GM13976 (cell line): Measurements from ENCODE around the gene PLA2G10.
A peak's percentile ranks its signal among the peaks of the same experiment; 100 is the strongest.

Experiments used
- DNase-seq: peaks from one replicate; pipeline ENCODE4 v3.0.0; 2012; ENCODE audit warnings: low spot score
- in situ Hi-C: fragments of 300-500 bp; cut with MboI; formaldehyde crosslinking; loops from one replicate; pipeline ENCODE4 v1.12.0; 2022; ENCODE audit warnings: low sequenced_read_pairs, mixed read lengths, inconsistent platforms; ENCODE audit not compliant: unreplicated experiment
- TF ChIP-seq, protein P1 (sequence below): IDR thresholded peaks from 2 replicates; pipeline ENCODE4 v1.5.1; 2012; ENCODE audit warnings: borderline replicate concordance, mild to moderate bottlenecking; ENCODE audit not compliant: insufficient read depth; ENCODE audit errors: extremely low read depth, missing control alignments, control extremely low read depth

Gene PLA2G10

DNA sequence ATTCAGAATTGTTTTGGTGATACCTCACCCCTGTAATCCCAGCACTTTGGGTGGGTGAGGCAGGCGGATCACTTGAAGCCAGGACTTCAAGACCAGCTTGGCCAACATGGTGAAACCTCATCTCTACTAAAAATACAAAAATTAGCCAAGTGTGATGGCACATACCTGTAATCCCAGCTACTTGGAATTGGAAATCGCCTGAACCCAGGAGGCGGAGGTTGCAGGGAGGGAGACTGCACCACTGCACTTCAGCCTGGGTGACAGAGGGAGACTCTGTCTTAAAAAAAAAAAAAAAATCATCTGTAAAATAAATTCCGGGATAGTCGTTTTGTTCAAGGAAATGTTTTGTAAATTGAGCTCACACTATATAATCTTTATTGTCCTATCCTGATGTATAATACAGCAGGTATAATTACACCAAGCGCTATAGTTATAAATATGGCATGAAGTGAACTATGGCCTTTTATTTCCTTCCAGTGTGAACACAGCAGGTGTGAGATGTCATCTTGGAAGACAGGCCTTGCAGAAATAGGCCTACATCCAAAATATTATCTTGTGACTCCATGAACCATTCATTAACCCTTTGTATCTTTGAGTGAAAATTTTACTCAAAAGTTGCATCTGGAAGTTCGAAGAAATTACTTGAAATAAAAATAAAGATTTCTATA is 25.4 kb downstream of the PLA2G10 start:
- in situ Hi-C loops, result no loop called here
- TF ChIP-seq, protein P1, sequence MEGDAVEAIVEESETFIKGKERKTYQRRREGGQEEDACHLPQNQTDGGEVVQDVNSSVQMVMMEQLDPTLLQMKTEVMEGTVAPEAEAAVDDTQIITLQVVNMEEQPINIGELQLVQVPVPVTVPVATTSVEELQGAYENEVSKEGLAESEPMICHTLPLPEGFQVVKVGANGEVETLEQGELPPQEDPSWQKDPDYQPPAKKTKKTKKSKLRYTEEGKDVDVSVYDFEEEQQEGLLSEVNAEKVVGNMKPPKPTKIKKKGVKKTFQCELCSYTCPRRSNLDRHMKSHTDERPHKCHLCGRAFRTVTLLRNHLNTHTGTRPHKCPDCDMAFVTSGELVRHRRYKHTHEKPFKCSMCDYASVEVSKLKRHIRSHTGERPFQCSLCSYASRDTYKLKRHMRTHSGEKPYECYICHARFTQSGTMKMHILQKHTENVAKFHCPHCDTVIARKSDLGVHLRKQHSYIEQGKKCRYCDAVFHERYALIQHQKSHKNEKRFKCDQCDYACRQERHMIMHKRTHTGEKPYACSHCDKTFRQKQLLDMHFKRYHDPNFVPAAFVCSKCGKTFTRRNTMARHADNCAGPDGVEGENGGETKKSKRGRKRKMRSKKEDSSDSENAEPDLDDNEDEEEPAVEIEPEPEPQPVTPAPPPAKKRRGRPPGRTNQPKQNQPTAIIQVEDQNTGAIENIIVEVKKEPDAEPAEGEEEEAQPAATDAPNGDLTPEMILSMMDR, result no peak
- DNase-seq, result no peak

DNA sequence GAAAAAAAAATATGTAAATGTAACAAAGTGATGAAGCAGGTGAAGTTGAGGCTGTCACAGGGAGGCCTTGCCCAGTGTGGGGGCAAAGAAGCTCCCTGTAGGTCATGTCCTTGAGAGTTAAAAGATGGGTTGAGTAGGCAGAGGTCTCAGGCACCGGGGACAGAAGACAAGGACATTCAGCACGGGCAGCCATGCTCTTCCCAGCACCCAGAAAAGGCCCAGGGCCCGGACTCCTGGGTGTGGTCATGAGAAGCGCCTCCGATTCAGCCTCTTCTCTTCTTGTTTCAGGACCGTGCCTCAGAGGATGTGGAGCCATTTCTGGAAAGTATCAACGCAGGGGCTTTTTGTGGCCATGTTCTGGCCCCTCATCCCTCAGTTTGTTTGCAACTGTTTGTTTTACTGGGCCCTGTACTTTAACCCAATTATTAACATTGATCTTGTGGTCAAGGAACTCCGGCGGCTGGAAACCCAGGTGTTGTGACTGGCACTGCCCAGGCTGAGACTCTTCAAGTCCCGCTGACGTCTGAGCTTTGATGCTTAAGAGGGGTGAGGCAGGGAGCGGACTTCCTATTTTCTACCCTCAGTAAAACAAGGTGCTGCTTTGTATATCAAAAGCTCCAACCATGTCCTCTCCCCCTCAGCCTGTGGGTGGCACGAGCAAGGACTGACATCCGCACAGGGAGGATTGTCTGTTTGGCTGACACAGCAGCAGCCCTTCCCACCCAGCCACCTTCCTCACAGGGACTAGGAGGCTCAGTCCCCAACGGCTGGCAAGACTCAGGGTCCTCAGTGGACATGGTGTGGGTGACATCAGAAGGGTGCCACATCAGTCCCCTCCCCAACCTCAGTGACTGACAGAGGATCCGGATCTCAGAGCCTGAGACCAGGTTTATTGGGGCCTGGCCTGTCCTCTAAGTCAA is 26.5 kb downstream of the PLA2G10 start:
- no peak for DNase-seq
- TF ChIP-seq, protein P1, result no peak
- in situ Hi-C loops, result no loop called here

DNA sequence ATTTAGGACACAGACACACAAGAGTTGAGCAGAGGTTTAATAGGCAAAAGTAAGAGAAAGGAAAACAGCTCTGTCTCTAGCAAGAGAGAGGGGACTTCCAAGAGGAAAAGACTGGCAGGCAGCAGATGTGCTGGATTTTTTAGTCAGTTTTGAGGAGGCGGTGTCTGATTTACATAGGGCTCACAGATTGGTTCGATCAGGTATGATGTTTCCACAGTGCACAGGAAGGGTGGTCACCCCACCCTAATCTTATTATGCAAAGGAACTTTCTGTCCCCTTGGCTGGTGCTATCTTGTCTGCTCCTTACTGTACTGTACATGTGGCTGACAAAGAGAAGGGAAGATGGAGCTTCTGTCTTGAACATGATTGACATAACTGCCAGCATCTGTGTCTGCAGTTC is 36.0 kb downstream of the PLA2G10 start:
- TF ChIP-seq, protein P1, result no peak
- peak; percentile 65 for DNase-seq
- in situ Hi-C loops, result no loop called here

DNA sequence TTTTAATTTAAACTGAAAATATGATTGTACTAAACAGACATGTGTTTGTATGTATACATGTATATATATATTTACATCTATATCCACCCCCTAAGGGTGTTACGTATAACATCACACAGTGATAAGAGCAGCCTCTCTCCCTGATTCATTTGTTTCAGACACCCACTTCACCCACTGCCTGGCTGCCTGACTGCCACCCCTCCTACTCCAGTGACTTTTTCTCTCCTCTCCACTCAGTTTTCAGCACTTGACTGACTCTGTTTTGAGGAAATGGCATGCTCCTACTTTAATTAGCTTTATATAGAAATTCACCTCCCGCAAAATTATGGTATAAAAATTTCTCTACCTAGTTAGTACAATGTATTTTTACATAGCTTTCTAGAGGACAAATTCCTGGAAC is 41.4 kb downstream of the PLA2G10 start:
- in situ Hi-C loops, result no loop called here
- TF ChIP-seq, protein P1, result no peak
- no peak for DNase-seq

GRCh38 chr16:14650629-14651028 is 43.5 kb downstream of the PLA2G10 start:
- TF ChIP-seq, protein P1, result no peak
- DNase-seq, result no peak

DNA sequence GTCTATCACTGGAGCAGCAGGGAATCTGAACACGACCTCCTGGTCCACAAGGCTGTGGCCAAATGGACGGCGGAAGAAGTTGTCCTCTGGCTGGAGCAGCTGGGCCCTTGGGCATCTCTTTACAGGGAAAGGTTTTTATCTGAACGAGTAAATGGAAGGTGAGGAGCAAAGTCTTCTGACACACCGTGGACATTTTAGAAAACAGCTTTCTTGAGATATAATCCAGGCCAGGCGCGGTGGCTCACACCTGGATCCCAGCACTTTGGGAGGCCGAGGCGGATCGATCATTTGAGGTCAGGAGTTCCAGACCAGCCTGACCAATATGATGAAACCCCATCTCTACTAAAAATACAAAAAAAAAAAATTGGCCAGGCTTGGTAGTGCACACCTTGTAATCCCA is 44.3 kb downstream of the PLA2G10 start:
- TF ChIP-seq, protein P1, result no peak
- no peak for DNase-seq
- in situ Hi-C loops, result no loop called here

More at GRCh38 chr16:14650629-14651028, 43.5 kb downstream of the PLA2G10 start:
- in situ Hi-C loops, result no loop called here
